GM23248 (cell line): ENCODE results near the gene PMS2. TPM values are rescaled to one million over a fixed set of nuclear protein-coding genes. Genes with fewer than 3 reads are reported as not detected.
A peak's percentile ranks its signal among the peaks of the same experiment; 100 is the strongest.
"Not testable (repeated sequence)": the region's sequence is repeated elsewhere in the genome, so short reads cannot be mapped to it uniquely, and the experiment has no call there.

ENCODE experiments used
- DNase-seq: peaks from one replicate; pipeline ENCODE4 v3.0.0-alpha.2; 2015
- H2AFZ ChIP-seq: fragments of 200-600 bp; sonication (generic); 2 replicates; pipeline ENCODE4 v1.6.1; 2016; ENCODE audit warnings: antibody characterized with exemption
- H3F3A ChIP-seq: fragments of 200-600 bp; sonication (generic); 2 replicates; pipeline ENCODE4 v1.6.1; 2016; ENCODE audit warnings: mild to moderate bottlenecking, antibody characterized with exemption, mixed run types; ENCODE audit not compliant: insufficient read depth
- H3K27ac ChIP-seq: fragments of 200-600 bp; sonication (generic); 2 replicates; pipeline ENCODE4 v1.5.1; 2016; ENCODE audit warnings: mild to moderate bottlenecking
- H3K27me3 ChIP-seq: fragments of 200-600 bp; sonication (generic); replicated peaks from 2 replicates; pipeline ENCODE4 v1.6.1; 2016; ENCODE audit warnings: mild to moderate bottlenecking; ENCODE audit not compliant: insufficient read depth
- H3K36me3 ChIP-seq: fragments of 200-600 bp; sonication (generic); 2 replicates; pipeline ENCODE4 v1.6.1; 2016; ENCODE audit warnings: low read depth, mild to moderate bottlenecking
- H3K4me1 ChIP-seq: fragments of 200-600 bp; sonication (generic); 2 replicates; pipeline ENCODE4 v1.6.1; 2016; ENCODE audit warnings: mild to moderate bottlenecking; ENCODE audit not compliant: insufficient read depth
- H3K4me2 ChIP-seq: fragments of 200-600 bp; sonication (generic); one replicate; pipeline ENCODE4 v1.6.1; 2016; ENCODE audit warnings: mild to moderate bottlenecking; ENCODE audit not compliant: unreplicated experiment
- H3K4me3 ChIP-seq: fragments of 200-600 bp; sonication (generic); 2 replicates; pipeline ENCODE4 v1.5.1; 2016; ENCODE audit warnings: mild to moderate bottlenecking
- H3K79me2 ChIP-seq: fragments of 200-600 bp; sonication (generic); 2 replicates; pipeline ENCODE4 v1.6.1; 2016; ENCODE audit warnings: mild to moderate bottlenecking; ENCODE audit not compliant: insufficient read depth
- H3K9ac ChIP-seq: fragments of 200-600 bp; sonication (generic); 2 replicates; pipeline ENCODE4 v1.6.1; 2016; ENCODE audit warnings: mild to moderate bottlenecking
- H3K9me2 ChIP-seq: fragments of 200-600 bp; sonication (generic); 2 replicates; pipeline ENCODE4 v1.6.1; 2016; ENCODE audit warnings: mixed run types, mild to moderate bottlenecking, moderate library complexity; ENCODE audit not compliant: insufficient read depth
- H3K9me3 ChIP-seq: fragments of 200-600 bp; sonication (generic); one replicate; pipeline ENCODE4 v1.6.1; 2017; ENCODE audit warnings: low read depth
- H4K20me1 ChIP-seq: fragments of 200-600 bp; sonication (generic); 2 replicates; pipeline ENCODE4 v1.6.0; 2016; ENCODE audit not compliant: insufficient read depth
- whole genome bisulfite sequencing, 2 experiments: methylation state at CpG; one replicate each; pipeline ENCODE4 v1.1.6; 2015 to 2017; ENCODE audit warnings: low lambda C conversion rate in 2 of 2, low coverage in 1 of 2; ENCODE audit errors: missing lambda C conversion rate in 2 of 2; 5-methylcytosine and 5-hydroxymethylcytosine counted together
- in situ Hi-C: fragments of 300-500 bp; cut with MboI; formaldehyde crosslinking; loops from 2 replicates; pipeline ENCODE4 v1.15.0; 2020
- polyA plus RNA-seq: library from polyadenylated mRNA; unstranded; fragments of >200 nt; fragmentation: Nextera tagmentation; extraction: Ambion mirVana; gene quantifications from 2 replicates; pipeline ENCODE4 v1.2.1, GENCODE V29; 2016
- total RNA-seq: library from RNA; depleted of rRNA; stranded (reverse); fragments of >200 nt; shearing (Covaris generic); gene quantifications from 2 replicates; pipeline ENCODE4 v1.2.3, GENCODE V29; 2014

The PMS2 gene
- total and polyA plus RNA-seq, 2 experiments from 2014 or later: 7.4 to 12.8 TPM

- 51% methylated on average over 7 of the region's 13 CpGs; no CpG with 5 or more reads in 1 of the 2 experiments for WGBS, 2 experiments
- H3K9ac ChIP-seq, H3K9me2 ChIP-seq, H3K36me3 ChIP-seq, DNase-seq, H3F3A ChIP-seq, H3K79me2 ChIP-seq, H3K9me3 ChIP-seq, H3K4me2 ChIP-seq, H3K4me1 ChIP-seq, H4K20me1 ChIP-seq, H3K4me3 ChIP-seq, H3K27ac ChIP-seq, H2AFZ ChIP-seq, in situ Hi-C loops, H3K27me3 ChIP-seq: not testable (repeated sequence)
Measured at GRCh38 chr7:5963205-5963604, 45.6 kb downstream of the PMS2 start.

GRCh38 chr7:5934945-5935450 lies 73.9 kb downstream of the PMS2 start:
- H3K9ac ChIP-seq, DNase-seq, H3K27me3 ChIP-seq, in situ Hi-C loops, H3F3A ChIP-seq, H3K4me1 ChIP-seq, H3K36me3 ChIP-seq, H3K4me2 ChIP-seq, H4K20me1 ChIP-seq, H3K79me2 ChIP-seq, H3K4me3 ChIP-seq, H3K9me3 ChIP-seq, H3K9me2 ChIP-seq, H3K27ac ChIP-seq, H2AFZ ChIP-seq: not testable (repeated sequence)
- WGBS, 2 experiments: no CpG with 5 or more reads among the region's 17 CpGs

GRCh38 chr7:5931905-5932644 lies 76.8 kb downstream of the PMS2 start:
- H4K20me1 ChIP-seq, H3K9ac ChIP-seq, H3K79me2 ChIP-seq, H2AFZ ChIP-seq, H3K4me1 ChIP-seq, H3K4me3 ChIP-seq, H3K9me2 ChIP-seq, H3F3A ChIP-seq, H3K4me2 ChIP-seq, H3K27me3 ChIP-seq, H3K36me3 ChIP-seq, in situ Hi-C loops, H3K9me3 ChIP-seq: not testable (repeated sequence)
- 37 to 43% methylated on average over 3 of the region's 13 CpGs for WGBS, 2 experiments
- peak overlapping the region; percentile 66 for H3K27ac ChIP-seq
- peak; percentile 48 for DNase-seq

- 97 to 99% methylated on average over 14 of the region's 14 CpGs for WGBS, 2 experiments
- H3K27me3 ChIP-seq, H3K79me2 ChIP-seq, in situ Hi-C loops, H3K36me3 ChIP-seq, H4K20me1 ChIP-seq, H3K9me2 ChIP-seq, DNase-seq, H3F3A ChIP-seq, H3K4me3 ChIP-seq, H3K9me3 ChIP-seq, H2AFZ ChIP-seq, H3K4me2 ChIP-seq, H3K4me1 ChIP-seq, H3K9ac ChIP-seq: not testable (repeated sequence)
- peak overlapping the region; percentile 62 for H3K27ac ChIP-seq
Measured at GRCh38 chr7:5931250-5931649, 77.6 kb downstream of the PMS2 start.

GRCh38 chr7:5930290-5930689 lies 78.6 kb downstream of the PMS2 start:
- H3K27me3 ChIP-seq, H3K4me2 ChIP-seq, H4K20me1 ChIP-seq, H3K79me2 ChIP-seq, H3K9ac ChIP-seq, H2AFZ ChIP-seq, in situ Hi-C loops, H3F3A ChIP-seq, H3K4me1 ChIP-seq, H3K9me3 ChIP-seq, H3K36me3 ChIP-seq, H3K4me3 ChIP-seq, H3K9me2 ChIP-seq, DNase-seq, H3K27ac ChIP-seq: not testable (repeated sequence)
- no CpG with 5 or more reads among the region's 10 CpGs for WGBS, 2 experiments

GRCh38 chr7:5926263-5926870 lies 82.5 kb downstream of the PMS2 start:
- H4K20me1 ChIP-seq, H3F3A ChIP-seq, in situ Hi-C loops, H3K9ac ChIP-seq, H3K27ac ChIP-seq, H3K9me3 ChIP-seq, H3K79me2 ChIP-seq, H2AFZ ChIP-seq, DNase-seq, H3K27me3 ChIP-seq, H3K36me3 ChIP-seq, H3K4me2 ChIP-seq, H3K4me1 ChIP-seq, H3K9me2 ChIP-seq, H3K4me3 ChIP-seq: not testable (repeated sequence)
- 100% methylated on average over 1 of the region's 13 CpGs; no CpG with 5 or more reads in 1 of the 2 experiments for WGBS, 2 experiments

GRCh38 chr7:5924630-5925029 lies 84.2 kb downstream of the PMS2 start:
- H3K9me3 ChIP-seq, H3K4me3 ChIP-seq, in situ Hi-C loops, H2AFZ ChIP-seq, H3K36me3 ChIP-seq, H3K27me3 ChIP-seq, H4K20me1 ChIP-seq, H3K4me2 ChIP-seq, H3F3A ChIP-seq, H3K79me2 ChIP-seq, H3K9me2 ChIP-seq, H3K4me1 ChIP-seq, H3K27ac ChIP-seq, DNase-seq, H3K9ac ChIP-seq: not testable (repeated sequence)
- WGBS, 2 experiments: no CpG with 5 or more reads among the region's 12 CpGs
